IMR-90 (cell line): ENCODE measurements around the gene SORBS1. TPM values are rescaled to one million over a fixed set of nuclear protein-coding genes. Genes with fewer than 3 reads are reported as not detected.

ENCODE experiments used
- ATAC-seq: fragments of 200-7000 bp; cut with Tn5 transposase; 2 replicates; pipeline ENCODE4 v1.9.1; 2020; ENCODE audit warnings: low read depth, mild to moderate bottlenecking, moderate library complexity
- BruUV-seq: library from RNA; stranded (reverse); fragments of 400-500 nt; replicated peaks from 2 replicates; lab custom pipeline; 2021; lab: Mats Ljungman, UMichigan
- CTCF ChIA-PET: fragments of 300-600 bp; formaldehyde crosslinking; extraction: SDS; loops from one replicate; lab custom pipeline; 2021; ENCODE audit warnings: antibody characterized with exemption; lab: Yijun Ruan, JAX
- POLR2A ChIA-PET: fragments of 300-600 bp; sonication (Branson Sonifier 250); formaldehyde crosslinking; loops from one replicate; lab custom pipeline; 2022; ENCODE audit warnings: antibody characterized with exemption; ENCODE audit not compliant: unreplicated experiment; lab: Charles Lee
- DNase-seq: peaks from one replicate; pipeline ENCODE4 v3.0.0; 2013
- H2AFZ ChIP-seq: replicated peaks from 2 replicates; pipeline ENCODE3; 2013; ENCODE audit warnings: low read length, mild to moderate bottlenecking; ENCODE audit not compliant: poor library complexity
- H2AK5ac ChIP-seq: 2 replicates; pipeline ENCODE4 v1.6.1; 2013; ENCODE audit warnings: low read depth, low read length, inconsistent platforms
- H2AK9ac ChIP-seq: replicated peaks from 2 replicates; pipeline ENCODE3; 2013; ENCODE audit warnings: mild to moderate bottlenecking, low read depth, low read length, moderate library complexity; ENCODE audit not compliant: poor library complexity
- H2BK120ac ChIP-seq: 2 replicates; pipeline ENCODE4 v1.6.1; 2013; ENCODE audit warnings: low read depth, low read length, inconsistent platforms
- H2BK15ac ChIP-seq: 3 replicates; pipeline ENCODE4 v1.6.1; 2013; ENCODE audit warnings: low read depth, low read length, inconsistent platforms
- H2BK20ac ChIP-seq: 2 replicates; pipeline ENCODE4 v1.6.1; 2013; ENCODE audit warnings: low read depth, mild to moderate bottlenecking, inconsistent platforms, low read length, moderate library complexity
- H2BK5ac ChIP-seq: 2 replicates; pipeline ENCODE4 v1.6.1; 2013; ENCODE audit warnings: mild to moderate bottlenecking, low read depth, low read length, inconsistent platforms; ENCODE audit not compliant: poor library complexity, severe bottlenecking
- H3K14ac ChIP-seq: replicated peaks from 2 replicates; pipeline ENCODE4 v1.6.1; 2013; ENCODE audit warnings: low read depth, low read length, inconsistent platforms
- H3K18ac ChIP-seq: 2 replicates; pipeline ENCODE4 v1.6.1; 2013; ENCODE audit warnings: low read depth, low read length, control low read depth
- H3K23ac ChIP-seq: 2 replicates; pipeline ENCODE4 v1.6.1; 2013; ENCODE audit warnings: low read depth, low read length, inconsistent platforms
- H3K27ac ChIP-seq: 2 replicates; pipeline ENCODE4 v1.5.1; 2013; ENCODE audit warnings: mild to moderate bottlenecking, control low read depth, low read length; ENCODE audit not compliant: insufficient read depth
- H3K27me3 ChIP-seq: 2 replicates; pipeline ENCODE4 v1.6.1; 2013; ENCODE audit warnings: low read length; ENCODE audit not compliant: control insufficient read depth, insufficient read depth
- H3K36me3 ChIP-seq: 2 replicates; pipeline ENCODE4 v1.6.1; 2013; ENCODE audit warnings: low read length, mixed read lengths; ENCODE audit not compliant: control insufficient read depth, insufficient read depth
- H3K4ac ChIP-seq: 2 replicates; pipeline ENCODE4 v1.6.1; 2013; ENCODE audit warnings: low read depth, low read length, inconsistent platforms
- H3K4me1 ChIP-seq: 2 replicates; pipeline ENCODE4 v1.6.1; 2013; ENCODE audit warnings: low read length, mixed read lengths; ENCODE audit not compliant: control insufficient read depth, insufficient read depth
- H3K4me2 ChIP-seq: 2 replicates; pipeline ENCODE4 v1.6.1; 2013; ENCODE audit warnings: low read depth, mild to moderate bottlenecking, control low read depth, low read length, moderate library complexity
- H3K4me3 ChIP-seq: 2 replicates; pipeline ENCODE4 v1.5.1; 2013; ENCODE audit warnings: low read depth, mild to moderate bottlenecking, control low read depth, low read length, moderate library complexity; ENCODE audit not compliant: insufficient read depth
- H3K56ac ChIP-seq: 2 replicates; pipeline ENCODE4 v1.6.1; 2013; ENCODE audit warnings: low read length, inconsistent platforms; ENCODE audit not compliant: insufficient read depth; ENCODE audit errors: extremely low read depth
- H3K79me1 ChIP-seq, 2 experiments: 2 replicates each; pipeline ENCODE4 v1.6.1; 2013; ENCODE audit warnings: low read length in 2 of 2, inconsistent platforms in 1 of 2, low read depth in 1 of 2
- H3K9ac ChIP-seq: 2 replicates; pipeline ENCODE4 v1.6.1; 2013; ENCODE audit warnings: low read depth, low read length, control low read depth
- H3K9me1 ChIP-seq: 2 replicates; pipeline ENCODE4 v1.6.1; 2013; ENCODE audit warnings: low read length, inconsistent platforms; ENCODE audit not compliant: insufficient read depth
- H3K9me3 ChIP-seq: 2 replicates; pipeline ENCODE4 v1.6.1; 2013; ENCODE audit warnings: low read length; ENCODE audit not compliant: control insufficient read depth, insufficient read depth
- H4K20me1 ChIP-seq: 2 replicates; pipeline ENCODE4 v1.6.1; 2013; ENCODE audit warnings: low read length, inconsistent platforms; ENCODE audit not compliant: insufficient read depth
- H4K5ac ChIP-seq: 2 replicates; pipeline ENCODE4 v1.6.1; 2013; ENCODE audit warnings: mild to moderate bottlenecking, low read depth, low read length, control low read depth
- H4K8ac ChIP-seq, 2 experiments: 2 replicates each; pipeline ENCODE4 v1.6.1; 2013; ENCODE audit warnings: low read depth in 2 of 2, low read length in 2 of 2, control low read depth in 1 of 2, inconsistent platforms in 1 of 2
- H4K91ac ChIP-seq: 2 replicates; pipeline ENCODE4 v1.6.1; 2013; ENCODE audit warnings: low read depth, low read length, inconsistent platforms; ENCODE audit not compliant: insufficient read depth
- BHLHE40 ChIP-seq: fragments of 150-350 bp; IDR thresholded peaks from 2 replicates; pipeline ENCODE4 v1.6.1; 2016; ENCODE audit warnings: mild to moderate bottlenecking, low read depth, low read length
- CEBPB ChIP-seq: IDR thresholded peaks from 2 replicates; pipeline ENCODE4 v1.6.1; 2012; ENCODE audit warnings: low read depth, low read length, improper control_type of control experiment
- CHD1 ChIP-seq: IDR thresholded peaks from 2 replicates; pipeline ENCODE4 v1.6.1; 2012; ENCODE audit warnings: low read depth, low read length, improper control_type of control experiment
- FOS ChIP-seq: fragments of 150-350 bp; IDR thresholded peaks from 2 replicates; pipeline ENCODE4 v1.6.1; 2016; ENCODE audit warnings: low read depth, low read length
- MAFK ChIP-seq: IDR thresholded peaks from 2 replicates; pipeline ENCODE4 v1.6.1; 2012; ENCODE audit warnings: low read depth, low read length, improper control_type of control experiment
- MAZ ChIP-seq: IDR thresholded peaks from 2 replicates; pipeline ENCODE4 v1.6.1; 2012; ENCODE audit warnings: low read depth, mild to moderate bottlenecking, low read length, improper control_type of control experiment, moderate library complexity, borderline replicate concordance
- MXI1 ChIP-seq: IDR thresholded peaks from 2 replicates; pipeline ENCODE4 v1.6.1; 2012; ENCODE audit warnings: low read depth, mild to moderate bottlenecking, low read length, moderate library complexity, borderline replicate concordance
- NFE2L2 ChIP-seq: fragments of 150-350 bp; IDR thresholded peaks from 2 replicates; pipeline ENCODE4 v1.6.1; 2016; ENCODE audit warnings: low read depth, mild to moderate bottlenecking, low read length
- POLR2A ChIP-seq: IDR thresholded peaks from 2 replicates; pipeline ENCODE4 v1.6.1; 2012; ENCODE audit warnings: mild to moderate bottlenecking, low read depth, low read length
- RAD21 ChIP-seq: IDR thresholded peaks from 2 replicates; pipeline ENCODE4 v1.6.1; 2012; ENCODE audit warnings: low read length, improper control_type of control experiment
- RCOR1 ChIP-seq: IDR thresholded peaks from 2 replicates; pipeline ENCODE4 v1.6.1; 2012; ENCODE audit warnings: mild to moderate bottlenecking, low read length, improper control_type of control experiment; ENCODE audit not compliant: insufficient replicate concordance
- RFX5 ChIP-seq: IDR thresholded peaks from 2 replicates; pipeline ENCODE4 v1.8.0; 2012; ENCODE audit warnings: low read depth, mild to moderate bottlenecking, low read length, moderate library complexity
- SMC3 ChIP-seq: fragments of 150-350 bp; IDR thresholded peaks from 2 replicates; pipeline ENCODE4 v1.6.1; 2016; ENCODE audit warnings: low read depth, mild to moderate bottlenecking, antibody characterized with exemption, low read length, moderate library complexity
- WGBS, 2 experiments: methylation state at CpG; one replicate each; pipeline versions ENCODE4 v1.1.5 to v1.1.7; 2013; ENCODE audit warnings: missing lambda C conversion rate in 2 of 2; ENCODE audit not compliant: insufficient read length in 1 of 2; ENCODE audit errors: extremely low coverage in 2 of 2; 5-methylcytosine and 5-hydroxymethylcytosine counted together
- dilution Hi-C: fragments of 300-500 bp; cut with HindIII; formaldehyde crosslinking; loops from one replicate; pipeline ENCODE4 v1.14.3; 2018; ENCODE audit warnings: low sequenced_read_pairs; ENCODE audit not compliant: unreplicated experiment
- in situ Hi-C: fragments of 300-500 bp; cut with MboI; formaldehyde crosslinking; loops from 3 replicates; pipeline ENCODE4 v1.14.3; 2019; ENCODE audit warnings: low sequenced_read_pairs, inconsistent platforms, mixed read lengths
- intact Hi-C: fragments of 100-400 bp; cut with micrococcal nuclease; formaldehyde crosslinking; loops from 2 replicates; pipeline ENCODE4 v1.10.0; 2022
- polyA plus RNA-seq, 3 experiments: library from polyadenylated mRNA; depleted of rRNA; stranded (reverse); fragments of >200 nt; gene quantifications; 2 replicates each; pipeline ENCODE4 v1.2.3, GENCODE V29; 2012; ENCODE audit warnings: low replicate concordance in 1 of 3
- total RNA-seq: library from RNA; depleted of rRNA; stranded (reverse); fragments of >200 nt; gene quantifications from 2 replicates; pipeline ENCODE4 v1.2.3, GENCODE V29; 2012
- TF ChIP-seq, protein P1 (sequence below): fragments of 150-350 bp; IDR thresholded peaks from 2 replicates; pipeline ENCODE4 v1.6.1; 2016; ENCODE audit warnings: low read depth, mild to moderate bottlenecking, low read length, moderate library complexity, borderline replicate concordance
- TF ChIP-seq, protein P2 (sequence below): conservative IDR thresholded peaks from 2 replicates; pipeline ENCODE4 v1.5.1; 2012; ENCODE audit warnings: mild to moderate bottlenecking, low read depth, low read length, improper control_type of control experiment
- TF ChIP-seq, protein P3 (sequence below): fragments of 150-350 bp; IDR thresholded peaks from 2 replicates; pipeline ENCODE4 v1.6.1; 2017; ENCODE audit warnings: mild to moderate bottlenecking, antibody characterized with exemption, low read length, low read depth

Gene SORBS1
- total and polyA plus RNA-seq, 2 of the 4 experiments (the other 2 are of a cell fraction): 0.18 to 0.32 TPM

DNA sequence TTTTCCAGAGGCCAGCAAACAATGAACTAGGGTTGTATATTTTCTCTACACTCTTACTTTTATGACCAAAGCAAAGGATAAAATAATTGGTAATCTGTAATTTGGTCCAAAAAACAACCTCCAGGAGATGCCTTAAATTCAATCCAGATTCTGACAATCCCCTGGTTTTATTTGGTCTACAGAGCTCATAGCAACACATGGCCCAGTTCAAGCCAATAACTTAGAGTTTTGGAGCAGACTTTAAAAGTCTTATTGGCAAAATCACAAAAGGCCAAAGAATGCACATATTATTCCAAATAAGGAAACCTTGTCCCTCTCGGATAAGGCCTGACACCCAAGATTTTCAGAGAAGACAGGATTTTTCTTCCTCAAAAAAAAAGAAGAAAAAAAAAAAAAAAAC lies 51.9 kb downstream of the SORBS1 start:
- CTCF ChIA-PET: interaction anchor here (0.6 kb wide), 1 partner anchor 372 kb away, joined by 6 read pairs; no protein-coding TSS in a partner anchor
- Histone ChIP-seq H3K4me2 (no peak overlapping the region), H2BK20ac (no peak overlapping the region), H3K9me3 (no peaks in the 10 kb centered on the region), H3K4ac (no peak overlapping the region), H4K91ac (no peak overlapping the region), H2AFZ (no peak overlapping the region), H2BK5ac (no peak overlapping the region), H3K36me3 (no peaks in the 10 kb centered on the region), H3K9ac (no peak overlapping the region), H4K5ac (no peak overlapping the region), H2AK5ac (no peak overlapping the region), H4K8ac (no peak overlapping the region), H2AK9ac (no peak overlapping the region), H3K4me3 (no peak overlapping the region), H3K9me1 (no peaks in the 10 kb centered on the region), H3K23ac (no peak overlapping the region), H2BK120ac (no peak overlapping the region), H3K27ac (no peak overlapping the region), H3K4me1 (0 out of 2 replicates have a peak, but pooled peaks cover 2% of the 10 kb centered on the region), H3K56ac (no peak overlapping the region), H3K79me1 (no peaks in the 10 kb centered on the region), H2BK15ac (no peak overlapping the region), H3K18ac (no peak overlapping the region), H4K20me1 (no peaks in the 10 kb centered on the region), H3K27me3 (no peaks in the 10 kb centered on the region; the same call in 1 of the 2 replicates), H3K14ac (no peak overlapping the region)
- DNase-seq: no peak
- TF ChIP-seq RFX5: no peak
- TF ChIP-seq, protein P1, sequence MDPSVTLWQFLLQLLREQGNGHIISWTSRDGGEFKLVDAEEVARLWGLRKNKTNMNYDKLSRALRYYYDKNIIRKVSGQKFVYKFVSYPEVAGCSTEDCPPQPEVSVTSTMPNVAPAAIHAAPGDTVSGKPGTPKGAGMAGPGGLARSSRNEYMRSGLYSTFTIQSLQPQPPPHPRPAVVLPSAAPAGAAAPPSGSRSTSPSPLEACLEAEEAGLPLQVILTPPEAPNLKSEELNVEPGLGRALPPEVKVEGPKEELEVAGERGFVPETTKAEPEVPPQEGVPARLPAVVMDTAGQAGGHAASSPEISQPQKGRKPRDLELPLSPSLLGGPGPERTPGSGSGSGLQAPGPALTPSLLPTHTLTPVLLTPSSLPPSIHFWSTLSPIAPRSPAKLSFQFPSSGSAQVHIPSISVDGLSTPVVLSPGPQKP: no peak
- TF ChIP-seq MXI1: no peak
- no peak for TF ChIP-seq RAD21
- TF ChIP-seq CEBPB: no peak
- TF ChIP-seq MAZ: no peak
- no peak for TF ChIP-seq SMC3
- no peak for TF ChIP-seq POLR2A
- TF ChIP-seq NFE2L2: no peak
- TF ChIP-seq, protein P2, sequence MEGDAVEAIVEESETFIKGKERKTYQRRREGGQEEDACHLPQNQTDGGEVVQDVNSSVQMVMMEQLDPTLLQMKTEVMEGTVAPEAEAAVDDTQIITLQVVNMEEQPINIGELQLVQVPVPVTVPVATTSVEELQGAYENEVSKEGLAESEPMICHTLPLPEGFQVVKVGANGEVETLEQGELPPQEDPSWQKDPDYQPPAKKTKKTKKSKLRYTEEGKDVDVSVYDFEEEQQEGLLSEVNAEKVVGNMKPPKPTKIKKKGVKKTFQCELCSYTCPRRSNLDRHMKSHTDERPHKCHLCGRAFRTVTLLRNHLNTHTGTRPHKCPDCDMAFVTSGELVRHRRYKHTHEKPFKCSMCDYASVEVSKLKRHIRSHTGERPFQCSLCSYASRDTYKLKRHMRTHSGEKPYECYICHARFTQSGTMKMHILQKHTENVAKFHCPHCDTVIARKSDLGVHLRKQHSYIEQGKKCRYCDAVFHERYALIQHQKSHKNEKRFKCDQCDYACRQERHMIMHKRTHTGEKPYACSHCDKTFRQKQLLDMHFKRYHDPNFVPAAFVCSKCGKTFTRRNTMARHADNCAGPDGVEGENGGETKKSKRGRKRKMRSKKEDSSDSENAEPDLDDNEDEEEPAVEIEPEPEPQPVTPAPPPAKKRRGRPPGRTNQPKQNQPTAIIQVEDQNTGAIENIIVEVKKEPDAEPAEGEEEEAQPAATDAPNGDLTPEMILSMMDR: no peak
- TF ChIP-seq CHD1: no peak
- TF ChIP-seq, protein P3, sequence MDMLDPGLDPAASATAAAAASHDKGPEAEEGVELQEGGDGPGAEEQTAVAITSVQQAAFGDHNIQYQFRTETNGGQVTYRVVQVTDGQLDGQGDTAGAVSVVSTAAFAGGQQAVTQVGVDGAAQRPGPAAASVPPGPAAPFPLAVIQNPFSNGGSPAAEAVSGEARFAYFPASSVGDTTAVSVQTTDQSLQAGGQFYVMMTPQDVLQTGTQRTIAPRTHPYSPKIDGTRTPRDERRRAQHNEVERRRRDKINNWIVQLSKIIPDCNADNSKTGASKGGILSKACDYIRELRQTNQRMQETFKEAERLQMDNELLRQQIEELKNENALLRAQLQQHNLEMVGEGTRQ: no peak
- no peak for TF ChIP-seq BHLHE40
- no peak for TF ChIP-seq MAFK
- no peak for TF ChIP-seq RCOR1
- TF ChIP-seq FOS: no peak
- dilution Hi-C loops: no loop called here
- ATAC-seq: no peak
- no TSS peak for BruUV-seq
- WGBS, 2 experiments: no CpG with 5 or more reads among the region's 1 CpG
- POLR2A ChIA-PET: no interaction called here
- intact Hi-C loops: no loop called here
- in situ Hi-C loops: no loop called here
